VCaP (cell line): ENCODE measurements around the gene UGT2A1.

Experiments used
- H3K27ac ChIP-seq: fragments of 450-650 bp; 2 replicates; pipeline ENCODE4 v1.5.1; 2017
- TF ChIP-seq, protein P1 (sequence below): fragments of 450-650 bp; conservative IDR thresholded peaks from 2 replicates; pipeline ENCODE4 v1.5.1; 2017; ENCODE audit warnings: mild to moderate bottlenecking, moderate library complexity

Gene UGT2A1

DNA sequence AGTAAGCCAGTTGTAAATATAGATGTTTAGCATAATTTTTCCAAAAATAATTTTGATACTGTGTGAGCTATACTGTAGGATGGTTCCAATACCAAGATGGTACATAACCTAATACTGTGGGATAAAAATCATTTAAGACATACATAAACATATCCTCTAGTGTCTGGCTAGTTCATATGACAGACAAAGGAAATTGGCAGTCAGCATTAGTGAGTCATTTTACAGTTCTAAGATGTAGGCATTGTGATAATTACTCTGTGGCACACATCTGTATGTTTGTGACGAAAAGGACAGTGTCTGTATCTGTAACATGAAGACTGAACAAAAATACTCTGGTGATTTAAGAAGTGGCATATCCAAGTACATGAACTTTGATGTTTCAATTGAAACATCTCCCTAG is 63.2 kb downstream of the UGT2A1 start:
- no peak overlapping the region for H3K27ac ChIP-seq
- TF ChIP-seq, protein P1, sequence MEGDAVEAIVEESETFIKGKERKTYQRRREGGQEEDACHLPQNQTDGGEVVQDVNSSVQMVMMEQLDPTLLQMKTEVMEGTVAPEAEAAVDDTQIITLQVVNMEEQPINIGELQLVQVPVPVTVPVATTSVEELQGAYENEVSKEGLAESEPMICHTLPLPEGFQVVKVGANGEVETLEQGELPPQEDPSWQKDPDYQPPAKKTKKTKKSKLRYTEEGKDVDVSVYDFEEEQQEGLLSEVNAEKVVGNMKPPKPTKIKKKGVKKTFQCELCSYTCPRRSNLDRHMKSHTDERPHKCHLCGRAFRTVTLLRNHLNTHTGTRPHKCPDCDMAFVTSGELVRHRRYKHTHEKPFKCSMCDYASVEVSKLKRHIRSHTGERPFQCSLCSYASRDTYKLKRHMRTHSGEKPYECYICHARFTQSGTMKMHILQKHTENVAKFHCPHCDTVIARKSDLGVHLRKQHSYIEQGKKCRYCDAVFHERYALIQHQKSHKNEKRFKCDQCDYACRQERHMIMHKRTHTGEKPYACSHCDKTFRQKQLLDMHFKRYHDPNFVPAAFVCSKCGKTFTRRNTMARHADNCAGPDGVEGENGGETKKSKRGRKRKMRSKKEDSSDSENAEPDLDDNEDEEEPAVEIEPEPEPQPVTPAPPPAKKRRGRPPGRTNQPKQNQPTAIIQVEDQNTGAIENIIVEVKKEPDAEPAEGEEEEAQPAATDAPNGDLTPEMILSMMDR, result no peak

DNA sequence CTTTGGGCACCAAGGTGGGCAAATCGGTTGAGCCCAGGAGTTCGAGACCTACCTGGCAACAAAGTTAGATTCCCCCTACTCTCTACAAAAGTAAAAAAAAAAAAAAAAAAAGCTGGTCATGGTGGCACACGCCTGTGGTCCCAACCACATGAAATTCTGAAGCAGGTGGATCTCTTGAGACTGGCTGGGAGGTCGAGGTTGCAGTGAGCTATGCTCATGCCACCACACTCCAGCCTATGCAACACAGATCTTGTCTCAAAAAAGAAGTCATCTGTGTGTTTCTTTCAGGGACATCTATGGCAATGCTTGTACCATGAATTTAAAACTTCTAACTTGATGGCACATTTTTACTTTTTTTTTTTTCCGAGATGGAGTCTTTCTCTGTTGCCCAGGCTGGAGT is 68.9 kb downstream of the UGT2A1 start:
- TF ChIP-seq, protein P1, result no peak
- H3K27ac ChIP-seq, result peak overlapping the region; percentile 10; the same call in 1 of the 2 replicates

DNA sequence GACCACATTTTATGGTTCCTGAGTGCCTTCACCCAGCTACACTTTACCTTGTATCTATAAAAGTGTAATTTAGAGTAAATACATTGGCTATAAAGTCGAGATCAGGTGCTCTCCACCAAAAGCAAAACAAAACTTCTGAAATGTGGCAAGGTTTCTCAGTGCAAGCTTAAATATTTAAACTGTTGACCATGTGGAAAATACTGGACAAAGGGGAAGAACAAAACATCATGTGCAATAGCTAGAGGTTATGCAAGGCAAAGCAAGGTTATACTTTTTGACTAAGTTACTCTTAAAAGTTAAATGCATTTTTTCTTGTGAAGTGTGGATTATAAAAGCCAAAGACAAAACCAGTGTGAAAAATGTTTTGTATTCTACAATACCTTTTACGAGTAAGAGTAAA is 69.5 kb downstream of the UGT2A1 start:
- TF ChIP-seq, protein P1, result no peak
- H3K27ac ChIP-seq, result peak overlapping the region; percentile 10; the same call in 1 of the 2 replicates

DNA sequence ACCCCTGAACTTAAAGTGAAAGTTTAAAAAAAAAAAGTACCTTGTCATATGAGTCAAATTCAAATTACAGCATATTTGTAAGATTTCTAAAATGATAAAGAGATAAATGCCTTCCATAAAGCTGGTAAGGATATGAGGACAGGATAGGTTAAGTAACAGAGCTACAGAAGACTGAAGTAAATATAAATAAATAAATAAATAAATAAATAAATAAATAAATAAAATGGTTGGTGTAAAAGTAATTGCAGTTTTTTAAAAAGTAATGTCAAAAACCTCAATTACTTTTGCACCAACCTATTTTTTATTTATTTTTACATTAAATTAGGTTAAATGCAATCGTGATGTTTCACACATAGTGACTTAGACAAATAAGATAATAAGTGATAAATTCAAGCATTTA is 75.8 kb downstream of the UGT2A1 start:
- TF ChIP-seq, protein P1, result no peak
- H3K27ac ChIP-seq, result no peak overlapping the region

DNA sequence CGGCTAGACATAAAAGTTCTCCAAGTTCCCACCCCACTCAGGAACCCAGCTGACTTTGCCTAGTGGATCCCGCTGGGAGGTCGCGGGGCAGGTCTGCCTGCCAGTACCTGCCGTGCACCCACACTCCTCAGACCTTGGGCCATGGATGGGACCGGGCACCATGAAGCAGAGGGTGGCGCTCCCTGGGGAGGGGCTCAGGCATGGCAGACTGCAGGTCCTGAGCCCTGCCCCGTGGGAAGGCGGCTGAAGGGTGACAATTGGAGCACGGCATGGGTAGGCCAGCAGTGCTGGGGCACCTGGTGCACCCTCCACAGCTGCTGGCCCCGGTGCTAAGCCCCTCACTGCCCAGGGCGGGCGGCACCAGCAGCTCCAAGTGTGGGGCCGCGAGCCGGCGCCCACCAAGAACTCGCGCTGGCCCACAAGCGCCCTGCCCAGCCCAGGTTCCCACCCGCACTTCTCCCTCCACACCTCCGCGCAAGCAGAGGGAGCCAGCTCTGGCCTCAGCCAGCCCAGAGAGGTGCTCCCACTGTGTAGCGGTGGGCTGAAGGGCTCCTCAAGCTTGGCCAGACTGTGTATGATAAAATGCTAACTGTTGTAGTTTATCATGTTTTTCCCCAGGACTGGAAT is 76.7 kb downstream of the UGT2A1 start:
- TF ChIP-seq, protein P1, result no peak
- H3K27ac ChIP-seq, result no peak overlapping the region

DNA sequence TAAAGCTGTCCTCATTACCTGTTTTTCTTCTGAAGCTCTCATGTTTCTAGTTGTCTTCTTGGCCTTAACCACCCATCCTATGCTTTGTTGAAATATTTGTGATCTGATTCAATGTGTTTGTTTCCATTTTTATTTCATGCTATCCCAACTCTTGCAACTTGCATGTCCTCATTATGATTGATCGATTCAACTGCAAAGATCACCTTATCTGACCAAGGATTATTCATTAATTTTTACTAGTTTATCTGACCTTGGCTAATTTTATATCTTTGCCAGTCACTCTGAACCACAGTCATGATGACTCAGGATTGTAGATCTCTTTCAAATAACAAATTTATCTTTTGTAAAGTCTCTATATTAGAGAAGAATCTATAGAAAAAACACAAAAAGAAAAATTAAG is 84.3 kb downstream of the UGT2A1 start:
- TF ChIP-seq, protein P1, result no peak
- H3K27ac ChIP-seq, result no peak overlapping the region

DNA sequence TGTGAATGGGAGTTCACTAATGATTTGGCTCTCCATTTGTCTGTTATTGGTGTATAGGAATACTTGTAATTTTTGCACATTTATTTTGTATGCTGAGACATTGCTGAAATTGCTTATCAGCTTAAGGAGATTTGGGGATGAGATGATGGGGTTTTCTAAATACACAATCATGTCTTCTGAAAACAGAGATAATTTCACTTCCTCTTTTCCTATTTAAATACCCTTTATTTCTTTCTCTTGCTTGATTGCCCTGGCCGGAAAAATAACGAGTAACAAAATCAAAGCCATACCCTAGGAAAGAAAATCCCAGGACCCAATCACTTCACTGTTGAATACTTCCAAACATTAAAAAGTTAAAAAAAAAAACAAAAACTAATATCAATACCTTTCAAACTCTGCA is 89.6 kb downstream of the UGT2A1 start:
- H3K27ac ChIP-seq, result no peak overlapping the region
- TF ChIP-seq, protein P1, result no peak
